ENCODE results near the gene SVOP.

- no peak for TF ChIP-seq POLR2A (IDR thresholded peaks at IDR 0.05)
- TF ChIP-seq, protein P1, sequence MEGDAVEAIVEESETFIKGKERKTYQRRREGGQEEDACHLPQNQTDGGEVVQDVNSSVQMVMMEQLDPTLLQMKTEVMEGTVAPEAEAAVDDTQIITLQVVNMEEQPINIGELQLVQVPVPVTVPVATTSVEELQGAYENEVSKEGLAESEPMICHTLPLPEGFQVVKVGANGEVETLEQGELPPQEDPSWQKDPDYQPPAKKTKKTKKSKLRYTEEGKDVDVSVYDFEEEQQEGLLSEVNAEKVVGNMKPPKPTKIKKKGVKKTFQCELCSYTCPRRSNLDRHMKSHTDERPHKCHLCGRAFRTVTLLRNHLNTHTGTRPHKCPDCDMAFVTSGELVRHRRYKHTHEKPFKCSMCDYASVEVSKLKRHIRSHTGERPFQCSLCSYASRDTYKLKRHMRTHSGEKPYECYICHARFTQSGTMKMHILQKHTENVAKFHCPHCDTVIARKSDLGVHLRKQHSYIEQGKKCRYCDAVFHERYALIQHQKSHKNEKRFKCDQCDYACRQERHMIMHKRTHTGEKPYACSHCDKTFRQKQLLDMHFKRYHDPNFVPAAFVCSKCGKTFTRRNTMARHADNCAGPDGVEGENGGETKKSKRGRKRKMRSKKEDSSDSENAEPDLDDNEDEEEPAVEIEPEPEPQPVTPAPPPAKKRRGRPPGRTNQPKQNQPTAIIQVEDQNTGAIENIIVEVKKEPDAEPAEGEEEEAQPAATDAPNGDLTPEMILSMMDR (IDR thresholded peaks at IDR 0.05), result no peak
These were observed 32.7 kb upstream of the SVOP start for GRCh38 chr12:109053382-109054123.
